Measurements from ENCODE around the gene LMBRD2.
A peak's percentile ranks its signal among the peaks of the same experiment; 100 is the strongest.

The LMBRD2 gene

GRCh38 chr5:36073595-36074216 is 78.0 kb downstream of the LMBRD2 start:
- TF ChIP-seq SPI1 (IDR thresholded peaks at IDR 0.05; ENCODE audit: low read depth, low read length): no peak
- TF ChIP-seq POU2F2 (IDR thresholded peaks at IDR 0.05; ENCODE audit: low read depth, low read length): no peak
- TF ChIP-seq PAX5 (IDR thresholded peaks at IDR 0.05; ENCODE audit: insufficient read depth, low read length, severe bottlenecking): no peak
- TF ChIP-seq POLR2AphosphoS5 (IDR thresholded peaks at IDR 0.05; ENCODE audit: low read depth, low read length): no peak
- no peak for TF ChIP-seq TAF1 (IDR thresholded peaks at IDR 0.05; ENCODE audit: low read depth, low read length)
- no peak for TF ChIP-seq POLR2A (IDR thresholded peaks at IDR 0.05; ENCODE audit: low read depth, low read length)
- no peak for DNase-seq (ENCODE audit: insufficient read length, low spot score)
- FAIRE-seq: peak; percentile 23

- DNase-seq (ENCODE audit: insufficient read length, low spot score): no peak
- FAIRE-seq: peak; percentile 33
- TF ChIP-seq POLR2AphosphoS5 (IDR thresholded peaks at IDR 0.05; ENCODE audit: low read depth, low read length) (no peak), PAX5 (IDR thresholded peaks at IDR 0.05; ENCODE audit: insufficient read depth, low read length, severe bottlenecking) (no peak), POU2F2 (IDR thresholded peaks at IDR 0.05; ENCODE audit: low read depth, low read length) (no peak), POLR2A (IDR thresholded peaks at IDR 0.05; ENCODE audit: low read depth, low read length) (no peak), SPI1 (IDR thresholded peaks at IDR 0.05; ENCODE audit: low read depth, low read length) (no peak), TAF1 (IDR thresholded peaks at IDR 0.05; ENCODE audit: low read depth, low read length) (no peak)
These were observed 80.8 kb downstream of the LMBRD2 start for GRCh38 chr5:36070687-36071571.

GRCh38 chr5:36068751-36069281 is 82.9 kb downstream of the LMBRD2 start:
- FAIRE-seq (no peak), DNase-seq (ENCODE audit: insufficient read length, low spot score) (no peak)
- no peak for TF ChIP-seq TAF1 (IDR thresholded peaks at IDR 0.05; ENCODE audit: low read depth, low read length)

- DNase-seq (ENCODE audit: insufficient read length, low spot score): no peak
- TF ChIP-seq PAX5 (IDR thresholded peaks at IDR 0.05; ENCODE audit: insufficient read depth, low read length, severe bottlenecking) (no peak), POLR2A (IDR thresholded peaks at IDR 0.05; ENCODE audit: low read depth, low read length) (no peak)
- FAIRE-seq: no peak
These were observed 85.0 kb downstream of the LMBRD2 start, which contains the start of gene UGT3A2 for GRCh38 chr5:36066540-36067210. UGT3A2 (minus strand) TSS chr5:36066882; CDS start chr5:36066789, 93 bp downstream.

GRCh38 chr5:36066001-36066539 is 85.6 kb downstream of the LMBRD2 start:
- TF ChIP-seq PAX5 (IDR thresholded peaks at IDR 0.05; ENCODE audit: insufficient read depth, low read length, severe bottlenecking) (no peak), SPI1 (IDR thresholded peaks at IDR 0.05; ENCODE audit: low read depth, low read length) (no peak), POLR2AphosphoS5 (IDR thresholded peaks at IDR 0.05; ENCODE audit: low read depth, low read length) (no peak), POU2F2 (IDR thresholded peaks at IDR 0.05; ENCODE audit: low read depth, low read length) (no peak), TAF1 (IDR thresholded peaks at IDR 0.05; ENCODE audit: low read depth, low read length) (no peak), POLR2A (IDR thresholded peaks at IDR 0.05; ENCODE audit: low read depth, low read length) (no peak)
- FAIRE-seq (no peak), DNase-seq (ENCODE audit: insufficient read length, low spot score) (no peak)

- DNase-seq (ENCODE audit: insufficient read length, low spot score) (no peak), FAIRE-seq (no peak)
- TF ChIP-seq PAX5 (IDR thresholded peaks at IDR 0.05; ENCODE audit: insufficient read depth, low read length, severe bottlenecking) (no peak), POU2F2 (IDR thresholded peaks at IDR 0.05; ENCODE audit: low read depth, low read length) (no peak), SPI1 (IDR thresholded peaks at IDR 0.05; ENCODE audit: low read depth, low read length) (no peak), TAF1 (IDR thresholded peaks at IDR 0.05; ENCODE audit: low read depth, low read length) (no peak), POLR2AphosphoS5 (IDR thresholded peaks at IDR 0.05; ENCODE audit: low read depth, low read length) (no peak), POLR2A (IDR thresholded peaks at IDR 0.05; ENCODE audit: low read depth, low read length) (no peak)
These were observed 91.2 kb downstream of the LMBRD2 start for GRCh38 chr5:36060420-36060887.

- DNase-seq (ENCODE audit: insufficient read length, low spot score) (no peak), FAIRE-seq (no peak)
- TF ChIP-seq POU2F2 (IDR thresholded peaks at IDR 0.05; ENCODE audit: low read depth, low read length) (no peak), TAF1 (IDR thresholded peaks at IDR 0.05; ENCODE audit: low read depth, low read length) (no peak), PAX5 (IDR thresholded peaks at IDR 0.05; ENCODE audit: insufficient read depth, low read length, severe bottlenecking) (no peak), POLR2A (IDR thresholded peaks at IDR 0.05; ENCODE audit: low read depth, low read length) (no peak), POLR2AphosphoS5 (IDR thresholded peaks at IDR 0.05; ENCODE audit: low read depth, low read length) (no peak), SPI1 (IDR thresholded peaks at IDR 0.05; ENCODE audit: low read depth, low read length) (no peak)
These were observed 91.9 kb downstream of the LMBRD2 start for GRCh38 chr5:36059571-36060419.

GRCh38 chr5:36058776-36059175 is 92.9 kb downstream of the LMBRD2 start:
- TF ChIP-seq POLR2A (IDR thresholded peaks at IDR 0.05; ENCODE audit: low read depth, low read length): no peak
- TF ChIP-seq POLR2AphosphoS5 (IDR thresholded peaks at IDR 0.05; ENCODE audit: low read depth, low read length): no peak
- no peak for TF ChIP-seq POU2F2 (IDR thresholded peaks at IDR 0.05; ENCODE audit: low read depth, low read length)
- no peak for TF ChIP-seq SPI1 (IDR thresholded peaks at IDR 0.05; ENCODE audit: low read depth, low read length)
- TF ChIP-seq TAF1 (IDR thresholded peaks at IDR 0.05; ENCODE audit: low read depth, low read length): no peak
- no peak for TF ChIP-seq PAX5 (IDR thresholded peaks at IDR 0.05; ENCODE audit: insufficient read depth, low read length, severe bottlenecking)
- FAIRE-seq: no peak
- no peak for DNase-seq (ENCODE audit: insufficient read length, low spot score)

Data from GM12891 (cell line).